GM23248 (cell line): ENCODE data around the gene MRTFA. TPM values are rescaled to one million over a fixed set of nuclear protein-coding genes. Genes with fewer than 3 reads are reported as not detected.

ENCODE experiments used
- DNase-seq: peaks from one replicate; pipeline ENCODE4 v3.0.0-alpha.2; 2015
- H2AFZ ChIP-seq: fragments of 200-600 bp; sonication (generic); 2 replicates; pipeline ENCODE4 v1.6.1; 2016; ENCODE audit warnings: antibody characterized with exemption
- H3F3A ChIP-seq: fragments of 200-600 bp; sonication (generic); 2 replicates; pipeline ENCODE4 v1.6.1; 2016; ENCODE audit warnings: mild to moderate bottlenecking, antibody characterized with exemption, mixed run types; ENCODE audit not compliant: insufficient read depth
- H3K27ac ChIP-seq: fragments of 200-600 bp; sonication (generic); 2 replicates; pipeline ENCODE4 v1.5.1; 2016; ENCODE audit warnings: mild to moderate bottlenecking
- H3K27me3 ChIP-seq: fragments of 200-600 bp; sonication (generic); replicated peaks from 2 replicates; pipeline ENCODE4 v1.6.1; 2016; ENCODE audit warnings: mild to moderate bottlenecking; ENCODE audit not compliant: insufficient read depth
- H3K36me3 ChIP-seq: fragments of 200-600 bp; sonication (generic); 2 replicates; pipeline ENCODE4 v1.6.1; 2016; ENCODE audit warnings: low read depth, mild to moderate bottlenecking
- H3K4me1 ChIP-seq: fragments of 200-600 bp; sonication (generic); 2 replicates; pipeline ENCODE4 v1.6.1; 2016; ENCODE audit warnings: mild to moderate bottlenecking; ENCODE audit not compliant: insufficient read depth
- H3K4me2 ChIP-seq: fragments of 200-600 bp; sonication (generic); one replicate; pipeline ENCODE4 v1.6.1; 2016; ENCODE audit warnings: mild to moderate bottlenecking; ENCODE audit not compliant: unreplicated experiment
- H3K4me3 ChIP-seq: fragments of 200-600 bp; sonication (generic); 2 replicates; pipeline ENCODE4 v1.5.1; 2016; ENCODE audit warnings: mild to moderate bottlenecking
- H3K79me2 ChIP-seq: fragments of 200-600 bp; sonication (generic); 2 replicates; pipeline ENCODE4 v1.6.1; 2016; ENCODE audit warnings: mild to moderate bottlenecking; ENCODE audit not compliant: insufficient read depth
- H3K9ac ChIP-seq: fragments of 200-600 bp; sonication (generic); 2 replicates; pipeline ENCODE4 v1.6.1; 2016; ENCODE audit warnings: mild to moderate bottlenecking
- H3K9me2 ChIP-seq: fragments of 200-600 bp; sonication (generic); 2 replicates; pipeline ENCODE4 v1.6.1; 2016; ENCODE audit warnings: mixed run types, mild to moderate bottlenecking, moderate library complexity; ENCODE audit not compliant: insufficient read depth
- H3K9me3 ChIP-seq: fragments of 200-600 bp; sonication (generic); one replicate; pipeline ENCODE4 v1.6.1; 2017; ENCODE audit warnings: low read depth
- H4K20me1 ChIP-seq: fragments of 200-600 bp; sonication (generic); 2 replicates; pipeline ENCODE4 v1.6.0; 2016; ENCODE audit not compliant: insufficient read depth
- EZH2 ChIP-seq: fragments of 200-600 bp; sonication (generic); IDR thresholded peaks from 2 replicates; pipeline ENCODE4 v1.6.1; 2018; ENCODE audit warnings: antibody characterized with exemption, mild to moderate bottlenecking; ENCODE audit not compliant: insufficient read depth, poor library complexity, severe bottlenecking
- EZH2phosphoT487 ChIP-seq: fragments of 200-600 bp; sonication (generic); IDR thresholded peaks from 2 replicates; pipeline ENCODE4 v1.6.1; 2018; ENCODE audit warnings: antibody characterized with exemption, moderate library complexity, mild to moderate bottlenecking, low read depth; ENCODE audit not compliant: insufficient read depth
- WGBS, 2 experiments: methylation state at CpG; one replicate each; pipeline ENCODE4 v1.1.6; 2015 to 2017; ENCODE audit warnings: low lambda C conversion rate in 2 of 2, low coverage in 1 of 2; ENCODE audit errors: missing lambda C conversion rate in 2 of 2; 5-methylcytosine and 5-hydroxymethylcytosine counted together
- in situ Hi-C: fragments of 300-500 bp; cut with MboI; formaldehyde crosslinking; loops from 2 replicates; pipeline ENCODE4 v1.15.0; 2020
- polyA plus RNA-seq: library from polyadenylated mRNA; unstranded; fragments of >200 nt; fragmentation: Nextera tagmentation; extraction: Ambion mirVana; gene quantifications from 2 replicates; pipeline ENCODE4 v1.2.1, GENCODE V29; 2016
- total RNA-seq: library from RNA; depleted of rRNA; stranded (reverse); fragments of >200 nt; shearing (Covaris generic); gene quantifications from 2 replicates; pipeline ENCODE4 v1.2.3, GENCODE V29; 2014

MRTFA gene
- total and polyA plus RNA-seq, 2 experiments from 2014 or later: 24.2 to 49.2 TPM

DNA sequence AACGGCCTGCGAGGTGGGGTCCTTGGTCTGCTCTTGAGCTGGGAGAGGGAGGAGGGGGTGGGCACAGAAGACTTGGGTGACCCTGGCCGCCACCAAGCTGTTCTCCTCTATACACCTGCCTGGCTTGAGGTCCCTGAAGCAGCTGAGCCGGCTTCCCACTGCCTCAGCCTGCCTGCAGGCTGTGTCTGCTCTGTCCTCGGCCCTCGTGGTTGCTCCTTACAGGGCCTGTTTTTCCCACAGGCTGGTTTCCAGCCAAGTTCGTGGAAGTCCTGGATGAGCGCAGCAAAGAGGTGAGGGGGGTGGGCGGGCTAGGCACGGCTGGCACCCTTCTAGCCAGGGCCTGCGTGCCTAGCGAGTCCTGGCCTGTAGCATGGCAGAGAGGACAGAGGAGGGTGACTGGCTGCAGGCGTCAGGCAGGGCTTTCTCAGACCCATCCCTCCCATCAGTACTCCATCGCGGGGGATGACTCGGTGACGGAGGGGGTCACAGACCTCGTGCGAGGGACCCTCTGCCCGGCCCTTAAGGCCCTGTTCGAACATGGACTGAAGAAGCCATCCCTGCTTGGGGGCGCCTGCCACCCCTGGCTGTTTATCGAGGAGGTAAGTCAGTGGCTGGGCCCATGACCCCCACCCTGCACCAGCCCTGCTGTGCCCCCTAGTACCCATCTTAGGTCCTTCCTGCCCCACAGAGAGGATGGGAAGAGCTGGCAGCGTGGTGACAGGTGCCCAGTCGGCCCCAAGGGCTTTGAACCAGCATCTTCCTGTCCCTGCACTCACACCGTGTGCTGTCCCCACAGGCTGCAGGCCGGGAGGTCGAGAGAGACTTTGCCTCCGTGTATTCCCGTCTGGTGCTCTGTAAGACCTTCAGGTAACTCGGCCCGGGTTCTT is 228.4 kb downstream of the MRTFA start:
- no peak for DNase-seq
- 80 to 82% methylated on average over 27 to 32 of the region's 32 CpGs for WGBS, 2 experiments
- Histone ChIP-seq H3K4me2 (no peak overlapping the region), H3K27ac (no peak overlapping the region), H3K4me3 (no peak overlapping the region), H4K20me1 (no peaks in the 10 kb centered on the region), H3K79me2 (no peaks in the 10 kb centered on the region), H3K9me3 (no peaks in the 10 kb centered on the region), H3K9ac (no peak overlapping the region), H3K4me1 (no peaks in the 10 kb centered on the region), H3K9me2 (no peaks in the 10 kb centered on the region), H3K36me3 (peaks cover 16% of the 10 kb centered on the region), H2AFZ (no peak overlapping the region), H3K27me3 (no peaks in the 10 kb centered on the region), H3F3A (peaks cover 20% of the 10 kb centered on the region; the same call in 1 of the 2 replicates)
- TF ChIP-seq EZH2 (no peak), EZH2phosphoT487 (no peak)
- in situ Hi-C loops: no loop called here

- Histone ChIP-seq H3K9me2 (no peaks in the 10 kb centered on the region), H3K4me2 (no peak overlapping the region), H4K20me1 (no peaks in the 10 kb centered on the region), H3K36me3 (peaks cover 22% of the 10 kb centered on the region), H3K4me3 (no peak overlapping the region), H3F3A (peaks cover 14% of the 10 kb centered on the region; the same call in 1 of the 2 replicates), H3K4me1 (no peaks in the 10 kb centered on the region), H3K79me2 (no peaks in the 10 kb centered on the region), H3K27me3 (no peaks in the 10 kb centered on the region), H3K9ac (no peak overlapping the region), H3K9me3 (no peaks in the 10 kb centered on the region), H3K27ac (no peak overlapping the region), H2AFZ (no peak overlapping the region)
- WGBS, 2 experiments: 91 to 92% methylated on average over 31 to 37 of the region's 37 CpGs
- TF ChIP-seq EZH2phosphoT487 (no peak), EZH2 (no peak)
- DNase-seq: no peak
- in situ Hi-C loops: no loop called here
These were observed 229.3 kb downstream of the MRTFA start for GRCh38 chr22:40407021-40407761.

GRCh38 chr22:40406063-40406890 is 230.2 kb downstream of the MRTFA start:
- H3K4me3 ChIP-seq: no peak overlapping the region
- no peaks in the 10 kb centered on the region for H3K27me3 ChIP-seq
- H4K20me1 ChIP-seq: no peaks in the 10 kb centered on the region
- no peaks in the 10 kb centered on the region for H3K79me2 ChIP-seq
- 0 out of 2 replicates have a peak, but pooled peaks cover 9% of the 10 kb centered on the region for H3F3A ChIP-seq
- H3K4me1 ChIP-seq: no peaks in the 10 kb centered on the region
- H3K9ac ChIP-seq: no peak overlapping the region
- WGBS, 2 experiments: 95% methylated on average over 30 to 31 of the region's 31 CpGs
- in situ Hi-C loops: no loop called here
- H3K4me2 ChIP-seq: no peak overlapping the region
- no peak overlapping the region for H2AFZ ChIP-seq
- H3K36me3 ChIP-seq: peaks cover 16% of the 10 kb centered on the region; the same call in 1 of the 2 replicates
- no peak for DNase-seq
- H3K9me3 ChIP-seq: no peaks in the 10 kb centered on the region
- TF ChIP-seq EZH2phosphoT487: no peak
- TF ChIP-seq EZH2: no peak
- no peak overlapping the region for H3K27ac ChIP-seq
- no peaks in the 10 kb centered on the region for H3K9me2 ChIP-seq
